ENCODE data around the gene CCL23. TPM values are rescaled to one million over a fixed set of nuclear protein-coding genes. Genes with fewer than 3 reads are reported as not detected.

The CCL23 gene
- total and polyA plus RNA-seq, 2 donors (not counting 3 experiments of a cell fraction or from before 2014, with no cell fraction given): 1.0 to 1.1 TPM

DNA sequence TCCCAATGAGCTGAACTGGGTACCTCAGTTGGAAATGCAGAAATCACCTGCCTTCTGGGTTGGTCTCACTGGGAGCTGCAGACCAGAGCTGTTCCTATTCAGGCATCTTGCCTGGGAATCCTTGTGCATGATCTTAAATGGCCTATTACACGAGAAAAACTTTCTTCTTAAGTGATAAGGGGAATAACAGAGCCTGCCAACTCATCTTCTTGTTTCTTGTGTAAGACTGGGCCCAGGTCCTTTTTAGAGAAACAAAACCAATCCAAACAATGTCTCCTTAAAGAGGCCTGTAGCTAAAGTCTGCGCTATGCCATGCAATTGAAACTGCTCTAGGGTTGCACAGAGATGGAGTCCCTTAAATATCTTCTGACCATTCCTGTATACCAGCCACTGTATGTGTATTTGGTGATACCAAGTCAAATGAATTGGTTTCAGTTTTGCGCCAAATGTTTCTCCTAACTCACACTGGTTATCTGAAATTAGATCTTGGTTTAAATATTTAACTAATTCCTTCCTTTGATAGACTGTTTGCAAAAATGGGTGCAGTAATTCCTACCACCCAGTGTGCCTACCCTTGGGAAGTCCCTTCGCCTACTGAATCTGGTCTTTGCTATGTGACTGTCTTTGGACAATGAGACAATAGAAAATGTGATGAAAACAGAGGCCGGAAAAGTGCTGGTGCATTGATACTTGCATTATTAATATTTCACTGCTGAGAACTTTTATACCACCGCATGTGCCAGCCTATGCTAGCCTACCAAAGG is 6.5 kb upstream of the CCL23 start:
- Histone ChIP-seq H3K27ac (ENCODE audit: insufficient read depth, low read depth, low read length) (no peak overlapping the region), H3K4me2 (ENCODE audit: insufficient read depth, low read length) (no peak overlapping the region), H3K36me3 (ENCODE audit: control insufficient read depth in 2 of 2, extremely low read depth in 1 of 2, insufficient read depth in 2 of 2, low read length in 2 of 2) (no peaks in the 10 kb centered on the region), H4K20me1 (replicated peaks; ENCODE audit: control insufficient read depth, extremely low read depth, insufficient read depth, low read length) (no peaks in the 10 kb centered on the region), H3K4me1 (ENCODE audit: control insufficient read depth, extremely low read depth, insufficient read depth, low read length) (no peaks in the 10 kb centered on the region), H2AFZ (ENCODE audit: low read depth, low read length) (no peak overlapping the region), H3K9me3 (replicated peaks; ENCODE audit: control insufficient read depth, insufficient read depth, low read length) (no peaks in the 10 kb centered on the region), H3K79me2 (ENCODE audit: control insufficient read depth, insufficient read depth, low read length) (no peaks in the 10 kb centered on the region), H3K27me3 (ENCODE audit: control insufficient read depth in 2 of 2, insufficient read depth in 2 of 2, low read length in 2 of 2) (peaks cover 2 to 6% of the 10 kb centered on the region in 2 experiments), H3K9me1 (replicated peaks; ENCODE audit: control insufficient read depth, extremely low read depth, insufficient read depth, low read length) (no peaks in the 10 kb centered on the region), H3K4me3 (replicated peaks in 1 of 3; ENCODE audit: insufficient read depth in 1 of 3, low read depth in 1 of 3, low read length in 3 of 3) (no peak overlapping the region), H3K9ac (replicated peaks; ENCODE audit: extremely low read depth, insufficient read depth, low read length) (no peak overlapping the region)
- CTCF ChIA-PET: interaction anchor here (1.2 kb wide), 1 partner anchor 55 kb away, joined by 3 read pairs; no protein-coding TSS in a partner anchor
- DNase-seq (ENCODE audit: low read depth, low spot score) (no peak), FAIRE-seq (no peak)
- intact Hi-C loops (cut with micrococcal nuclease) (no loop called here), dilution Hi-C loops (cut with MboI; ENCODE audit: extremely low pct_ligation_motif_present, low sequenced_read_pairs) (no loop called here)
- TF ChIP-seq GATA2 (IDR thresholded peaks at IDR 0.05; ENCODE audit: insufficient read depth, insufficient read length, low read depth, low read length): no peak
- TF ChIP-seq EZH2 (IDR thresholded peaks at IDR 0.05; ENCODE audit: borderline replicate concordance, low read depth, low read length, severe bottlenecking): no peak
- TF ChIP-seq POLR2AphosphoS5 (IDR thresholded peaks at IDR 0.05; ENCODE audit: insufficient read depth, low read depth, low read length): no peak
- TF ChIP-seq, protein P1, sequence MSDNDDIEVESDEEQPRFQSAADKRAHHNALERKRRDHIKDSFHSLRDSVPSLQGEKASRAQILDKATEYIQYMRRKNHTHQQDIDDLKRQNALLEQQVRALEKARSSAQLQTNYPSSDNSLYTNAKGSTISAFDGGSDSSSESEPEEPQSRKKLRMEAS (IDR thresholded peaks at IDR 0.05; ENCODE audit: insufficient read depth, insufficient read length): no peak
- no peak for TF ChIP-seq POLR2A (IDR thresholded peaks at IDR 0.05; ENCODE audit: low read depth, low read length)
- no peak for TF ChIP-seq JUN (IDR thresholded peaks at IDR 0.05; ENCODE audit: borderline replicate concordance, insufficient read depth, insufficient read length, low read depth)
- TF ChIP-seq MYC (IDR thresholded peaks at IDR 0.05; ENCODE audit: low read depth, low read length): no peak
- TF ChIP-seq FOS (IDR thresholded peaks at IDR 0.05; ENCODE audit: borderline replicate concordance, insufficient read depth, low read length): no peak
- no peak for TF ChIP-seq CTCF (IDR thresholded peaks at IDR 0.05; ENCODE audit: extremely low read depth in 1 of 2, insufficient read depth in 1 of 2, low read depth in 1 of 2, low read length in 2 of 2)
- BruUV-seq (replicated peaks): no TSS peak
- POLR2A ChIA-PET: no interaction called here

All from endothelial cell of umbilical vein (primary cell).